GM06990 (cell line): ENCODE data around the gene ATG5.

Experiments used
- DNase-seq: peaks from one replicate; pipeline ENCODE4 v3.0.0-alpha.2; 2011; ENCODE audit not compliant: insufficient read length; ENCODE audit errors: extremely low read depth
- H3K27me3 ChIP-seq: replicated peaks from 2 replicates; pipeline ENCODE4 v1.6.0; 2011; ENCODE audit warnings: low read length; ENCODE audit not compliant: control insufficient read depth, insufficient read depth
- H3K36me3 ChIP-seq: 2 replicates; pipeline ENCODE4 v1.5.1; 2011; ENCODE audit warnings: low read length; ENCODE audit not compliant: control insufficient read depth, insufficient read depth
- H3K4me3 ChIP-seq: replicated peaks from 2 replicates; pipeline ENCODE4 v1.5.1; 2011; ENCODE audit warnings: low read depth, mild to moderate bottlenecking, control low read depth, low read length
- TF ChIP-seq, protein P1 (sequence below): IDR thresholded peaks from 2 replicates; pipeline ENCODE4 v1.5.1; 2011; ENCODE audit warnings: low read length, control low read depth, mild to moderate bottlenecking, inconsistent platforms; ENCODE audit not compliant: insufficient read depth, poor library complexity, severe bottlenecking

ATG5 gene

DNA sequence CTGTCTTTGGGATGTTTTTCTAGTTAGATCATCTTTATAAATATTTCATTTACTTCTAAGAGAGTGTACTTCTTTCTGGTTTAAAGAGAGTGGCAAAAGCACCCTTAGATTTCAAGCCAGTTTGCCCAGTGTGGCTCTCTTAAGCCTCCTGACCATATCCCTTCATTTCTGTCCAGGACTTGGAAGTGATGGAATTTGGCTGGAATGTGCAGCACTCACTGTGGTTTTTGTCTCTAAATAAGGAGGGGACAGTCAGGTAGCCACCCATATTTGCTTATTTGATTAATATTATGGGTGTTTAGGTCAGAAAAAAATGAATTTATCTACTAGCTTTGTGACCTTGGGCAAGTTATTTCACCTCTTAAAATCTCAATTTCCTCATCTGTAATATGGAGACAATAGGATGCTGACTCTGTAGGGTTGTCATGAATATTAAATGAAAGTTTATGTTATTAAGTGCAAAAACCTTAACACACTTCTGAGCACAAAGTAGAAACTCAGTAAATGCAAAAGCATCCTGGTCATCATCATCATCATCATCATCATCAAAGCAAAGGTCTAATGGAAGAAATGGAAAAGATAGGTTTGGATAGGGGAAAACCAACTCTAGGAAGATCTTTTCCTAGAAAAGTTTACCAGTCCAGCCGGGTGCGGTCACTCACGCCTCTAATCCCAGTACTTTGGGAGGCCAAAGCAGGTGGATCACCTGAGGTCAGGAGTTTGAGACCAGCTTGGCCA is 38.0 kb upstream of the ATG5 start:
- no peak overlapping the region for H3K4me3 ChIP-seq
- H3K27me3 ChIP-seq = no peaks in the 10 kb centered on the region; the same call in 1 of the 2 replicates
- no peaks in the 10 kb centered on the region for H3K36me3 ChIP-seq
- TF ChIP-seq, protein P1, sequence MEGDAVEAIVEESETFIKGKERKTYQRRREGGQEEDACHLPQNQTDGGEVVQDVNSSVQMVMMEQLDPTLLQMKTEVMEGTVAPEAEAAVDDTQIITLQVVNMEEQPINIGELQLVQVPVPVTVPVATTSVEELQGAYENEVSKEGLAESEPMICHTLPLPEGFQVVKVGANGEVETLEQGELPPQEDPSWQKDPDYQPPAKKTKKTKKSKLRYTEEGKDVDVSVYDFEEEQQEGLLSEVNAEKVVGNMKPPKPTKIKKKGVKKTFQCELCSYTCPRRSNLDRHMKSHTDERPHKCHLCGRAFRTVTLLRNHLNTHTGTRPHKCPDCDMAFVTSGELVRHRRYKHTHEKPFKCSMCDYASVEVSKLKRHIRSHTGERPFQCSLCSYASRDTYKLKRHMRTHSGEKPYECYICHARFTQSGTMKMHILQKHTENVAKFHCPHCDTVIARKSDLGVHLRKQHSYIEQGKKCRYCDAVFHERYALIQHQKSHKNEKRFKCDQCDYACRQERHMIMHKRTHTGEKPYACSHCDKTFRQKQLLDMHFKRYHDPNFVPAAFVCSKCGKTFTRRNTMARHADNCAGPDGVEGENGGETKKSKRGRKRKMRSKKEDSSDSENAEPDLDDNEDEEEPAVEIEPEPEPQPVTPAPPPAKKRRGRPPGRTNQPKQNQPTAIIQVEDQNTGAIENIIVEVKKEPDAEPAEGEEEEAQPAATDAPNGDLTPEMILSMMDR = no peak
- DNase-seq = no peak

DNA sequence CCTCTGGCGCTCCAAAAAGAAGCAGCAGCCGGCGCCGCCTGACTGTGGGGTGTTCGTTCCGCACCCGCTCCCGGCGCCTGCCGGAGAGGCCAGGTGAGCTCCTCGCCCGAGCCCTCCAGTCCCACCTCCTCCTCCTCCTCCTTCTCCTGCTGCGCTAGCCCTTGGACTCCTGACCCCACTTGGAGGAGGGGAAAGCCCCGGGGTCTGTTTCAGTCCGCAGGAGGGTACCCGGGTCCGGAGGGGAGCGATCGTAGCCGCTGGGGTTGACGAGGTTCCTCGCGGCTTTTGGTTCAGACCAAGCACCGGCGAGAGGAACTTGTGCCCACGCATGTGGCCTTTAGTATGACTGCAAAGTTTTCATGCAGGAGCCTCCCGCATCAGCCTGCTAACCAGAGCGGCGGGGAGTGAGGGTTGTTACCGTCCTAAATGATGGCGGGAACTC is 35.5 kb upstream of the ATG5 start:
- DNase-seq = peak; percentile 27

DNA sequence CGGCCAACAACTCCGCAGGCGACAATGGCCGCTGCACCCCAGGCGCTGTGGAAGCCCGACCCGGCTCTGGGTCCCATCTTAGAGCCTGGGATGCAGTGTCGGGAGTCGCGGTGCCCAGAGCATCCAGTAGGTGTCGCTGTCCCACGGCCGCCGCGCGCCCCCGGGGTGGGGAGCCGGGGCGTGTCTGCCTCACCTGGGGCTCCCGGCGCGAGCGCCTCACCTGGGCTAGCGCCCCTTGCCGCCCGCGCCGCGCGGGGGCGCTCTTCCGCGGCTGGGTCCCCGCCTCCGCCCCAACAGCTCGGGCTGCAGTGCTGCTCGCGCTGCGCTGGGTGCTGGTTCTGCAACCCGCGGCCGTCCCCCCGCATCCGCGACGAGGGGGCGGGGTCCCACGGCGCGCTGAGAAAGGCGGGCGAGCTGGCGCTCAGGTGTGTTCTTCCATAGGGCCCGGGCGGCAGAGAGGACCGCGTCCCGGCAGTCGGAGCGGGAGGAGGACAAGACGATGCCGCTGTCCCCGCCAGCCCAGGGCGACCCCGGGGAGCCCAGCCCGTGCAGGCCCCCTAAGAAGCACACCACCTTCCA is 34.9 kb upstream of the ATG5 start, which contains the start of gene CRYBG1:
CRYBG1 (plus strand) TSS at position 308 of the 579 bp plus-strand sequence; CDS start at position 500, 192 bp downstream.
- peak; percentile 62 for DNase-seq
- no peaks in the 10 kb centered on the region; the same call in 1 of the 2 replicates for H3K27me3 ChIP-seq
- TF ChIP-seq, protein P1 = peak; percentile 70
- H3K36me3 ChIP-seq = no peaks in the 10 kb centered on the region
- H3K4me3 ChIP-seq = peak within 1 kb of the TSS; percentile 2

More for the DNA sequence above, 35.5 kb upstream of the ATG5 start:
- peak overlapping the region; percentile 2 for H3K4me3 ChIP-seq
- TF ChIP-seq, protein P1 = no peak
- no peaks in the 10 kb centered on the region; the same call in 1 of the 2 replicates for H3K27me3 ChIP-seq
- H3K36me3 ChIP-seq = no peaks in the 10 kb centered on the region

DNA sequence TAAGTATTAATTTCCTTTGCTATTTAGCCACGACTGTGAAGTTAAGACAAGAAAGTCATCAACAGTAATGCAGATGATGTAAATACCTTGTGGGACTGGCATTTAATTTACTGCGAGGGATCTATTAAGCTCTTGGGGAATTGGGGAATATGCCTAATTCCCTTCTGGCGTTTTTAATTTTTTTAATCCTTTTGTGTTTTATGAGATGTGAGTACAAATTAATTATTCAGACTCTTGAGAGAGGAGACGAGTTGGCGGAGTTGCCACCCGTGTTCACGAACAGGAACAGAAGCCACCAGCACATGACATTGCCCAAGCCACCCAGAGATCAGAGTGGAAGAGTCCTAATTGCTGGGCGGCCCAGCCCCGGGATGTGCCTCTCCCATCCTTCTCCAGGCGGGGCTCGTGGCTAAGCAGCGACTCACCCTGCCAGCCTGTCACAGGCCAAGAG is 34.4 kb upstream of the ATG5 start:
- no peaks in the 10 kb centered on the region; the same call in 1 of the 2 replicates for H3K27me3 ChIP-seq
- no peak overlapping the region for H3K4me3 ChIP-seq
- DNase-seq = no peak
- no peaks in the 10 kb centered on the region for H3K36me3 ChIP-seq
- TF ChIP-seq, protein P1 = no peak

DNA sequence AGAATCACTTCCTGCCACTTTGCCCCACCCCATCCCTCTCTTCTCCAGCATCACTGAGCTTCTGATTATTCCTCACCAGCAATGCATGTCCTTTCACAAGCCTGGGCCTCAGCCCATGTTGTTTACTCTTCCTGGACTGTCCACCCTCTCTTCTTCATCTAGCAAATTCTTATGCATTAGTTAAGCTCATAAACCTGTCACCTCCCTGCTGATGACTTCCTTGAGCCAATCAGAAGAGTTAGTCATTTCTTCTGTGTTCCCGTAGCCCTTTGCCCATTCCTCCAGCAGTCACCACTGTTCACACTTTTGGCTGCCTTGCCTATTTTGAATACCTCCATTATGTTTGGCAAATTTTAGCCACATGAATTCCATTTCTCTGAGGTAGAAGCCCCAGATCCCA is 30.8 kb upstream of the ATG5 start:
- DNase-seq = no peak
- no peak overlapping the region for H3K4me3 ChIP-seq
- TF ChIP-seq, protein P1 = no peak
- no peaks in the 10 kb centered on the region for H3K27me3 ChIP-seq
- H3K36me3 ChIP-seq = no peaks in the 10 kb centered on the region
